HPDE6-E6E7 (cell line): ENCODE results near the gene ZNF407.

Experiments used
- DNase-seq: peaks from one replicate; pipeline ENCODE4 v3.0.0; 2011; ENCODE audit warnings: missing footprints; ENCODE audit errors: extremely low spot score

Gene ZNF407

DNA sequence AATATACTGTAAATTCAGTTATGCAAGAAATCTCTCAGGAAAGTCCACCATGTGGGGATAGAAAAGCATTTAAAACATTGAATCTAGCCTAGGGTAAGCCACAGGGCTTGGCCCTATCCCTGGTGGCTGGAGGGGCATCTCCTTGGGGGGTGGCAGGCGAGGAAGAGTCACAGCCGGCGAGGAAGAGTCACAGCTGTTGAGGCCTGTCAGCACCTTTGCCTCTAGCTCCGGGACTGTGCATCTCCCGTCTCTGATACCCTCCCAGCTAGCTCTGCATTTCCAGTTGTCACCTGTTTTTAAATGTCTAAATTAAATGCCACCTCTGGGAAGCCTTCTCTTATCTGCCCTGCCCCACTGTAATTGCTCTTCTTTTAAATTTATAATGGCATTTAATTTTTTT, 276.7 kb downstream of the ZNF407 start:
- no peak for DNase-seq

DNA sequence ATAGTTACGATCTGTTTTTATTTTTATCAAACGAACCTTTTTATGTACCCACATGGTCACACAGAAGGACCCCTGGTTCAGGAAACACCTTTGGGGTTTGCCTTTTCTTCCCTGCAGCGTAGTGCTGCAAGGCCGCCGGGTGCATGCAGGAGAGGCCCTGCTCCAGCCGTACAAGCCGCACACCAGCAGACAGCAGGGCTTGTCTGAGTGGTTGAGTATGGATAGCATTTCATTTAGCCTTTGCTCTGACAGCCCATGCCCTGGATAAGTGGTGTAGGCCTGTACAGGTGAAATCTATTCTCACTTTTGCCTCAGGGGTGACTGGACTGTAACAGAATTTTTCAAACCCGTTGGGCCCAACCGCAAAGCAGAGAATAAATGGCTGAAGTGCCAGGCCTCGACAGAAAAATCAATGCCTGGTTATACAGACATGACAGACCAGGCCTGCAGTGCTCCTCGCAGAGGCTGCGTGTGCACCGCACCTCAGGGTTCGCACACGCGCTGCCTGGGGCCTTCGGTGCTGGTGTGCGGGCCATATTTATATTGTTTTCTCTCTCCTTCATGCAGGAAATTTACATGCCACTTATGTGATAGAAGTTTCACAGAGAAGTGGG, 279.1 kb downstream of the ZNF407 start:
- no peak for DNase-seq

DNA sequence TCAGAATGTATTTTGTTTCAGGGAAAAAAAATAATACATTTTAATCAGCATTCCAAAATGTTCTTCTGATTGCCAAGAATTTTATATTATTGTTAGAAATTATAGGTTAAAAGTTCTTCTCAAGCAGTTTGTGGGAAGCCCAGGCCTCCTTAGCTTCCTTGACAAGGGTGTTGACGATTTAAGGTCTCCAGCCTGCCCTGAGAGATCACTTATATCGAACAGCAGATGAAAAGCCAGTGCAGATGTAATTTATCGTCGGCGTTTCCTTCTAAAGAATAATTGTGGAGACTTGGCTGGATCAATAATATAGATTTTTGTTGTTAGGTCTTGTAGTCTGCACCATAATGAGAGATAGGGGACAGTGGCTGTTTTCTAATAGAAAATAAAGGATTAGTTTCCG, 280.6 kb downstream of the ZNF407 start:
- DNase-seq: no peak

DNA sequence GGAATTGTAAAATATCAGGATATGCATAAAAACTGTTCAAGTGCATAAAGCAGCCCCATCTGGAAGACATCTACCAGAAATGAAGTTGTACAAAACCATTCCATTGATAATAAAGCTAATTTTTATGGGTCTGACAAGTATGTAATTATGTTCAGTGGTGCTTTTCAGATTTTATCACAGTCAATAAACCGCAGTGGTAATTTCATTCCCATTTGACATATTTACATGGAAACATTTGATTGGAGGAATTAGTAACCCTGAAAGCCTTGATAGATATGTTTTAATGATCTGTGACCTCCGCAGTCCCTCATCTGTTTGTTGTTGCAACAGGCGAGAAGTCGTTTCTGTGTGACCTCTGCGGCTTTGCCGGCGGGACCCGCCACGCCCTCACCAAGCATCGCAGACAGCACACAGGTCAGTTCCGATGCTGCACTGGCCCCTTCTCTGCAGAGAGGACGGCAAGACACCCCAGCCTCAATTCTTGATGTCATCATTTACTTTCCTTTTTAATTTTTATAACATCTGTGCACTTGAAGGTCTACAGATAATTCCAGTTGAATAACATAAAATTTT, 283.1 kb downstream of the ZNF407 start:
- DNase-seq: no peak

DNA sequence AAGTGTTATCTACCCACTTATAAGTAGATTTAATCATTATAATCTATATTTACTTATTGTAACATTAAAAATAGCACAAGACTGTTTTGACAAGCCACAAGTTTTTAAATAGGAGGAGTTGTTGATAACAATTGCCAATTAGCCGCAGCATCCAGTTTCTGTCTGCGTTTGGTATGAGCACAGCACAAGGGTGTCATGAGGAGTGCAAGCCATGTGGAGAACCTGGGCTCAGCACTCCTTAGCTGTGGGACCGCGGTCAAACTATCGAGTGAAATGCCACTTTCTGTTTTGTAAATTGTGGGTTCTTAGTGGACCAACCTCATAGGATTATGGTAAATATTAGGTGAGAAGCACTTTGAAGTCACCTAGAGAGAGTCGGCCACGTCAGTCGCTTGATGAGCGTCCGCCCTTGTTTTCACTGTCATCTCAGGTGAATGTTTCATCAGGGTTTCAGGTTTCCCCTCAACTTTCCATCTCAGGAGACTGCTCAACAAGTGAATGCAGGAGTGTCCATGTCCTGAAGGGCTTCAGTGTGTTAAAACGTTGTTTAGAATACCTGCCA, 294.5 kb downstream of the ZNF407 start:
- DNase-seq: no peak

DNA sequence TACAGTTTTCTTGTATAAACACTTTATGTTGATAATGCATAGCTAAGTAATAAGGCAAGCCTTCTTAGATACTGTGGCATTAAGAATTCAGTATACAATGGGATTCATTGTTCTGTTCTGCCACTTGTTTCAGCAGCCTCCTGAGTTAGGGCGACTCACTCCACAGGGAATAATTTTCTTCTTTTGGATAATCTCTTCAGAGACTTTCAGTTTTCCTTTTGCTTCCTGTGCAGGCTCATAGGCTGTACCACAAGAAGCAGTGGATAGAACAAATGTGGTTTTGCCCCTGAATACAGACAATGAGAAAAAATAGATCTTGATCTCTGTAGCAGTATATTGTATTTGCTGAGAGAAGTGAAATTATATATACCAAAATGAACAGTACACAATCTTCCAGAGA, 298.0 kb downstream of the ZNF407 start:
- no peak for DNase-seq

DNA sequence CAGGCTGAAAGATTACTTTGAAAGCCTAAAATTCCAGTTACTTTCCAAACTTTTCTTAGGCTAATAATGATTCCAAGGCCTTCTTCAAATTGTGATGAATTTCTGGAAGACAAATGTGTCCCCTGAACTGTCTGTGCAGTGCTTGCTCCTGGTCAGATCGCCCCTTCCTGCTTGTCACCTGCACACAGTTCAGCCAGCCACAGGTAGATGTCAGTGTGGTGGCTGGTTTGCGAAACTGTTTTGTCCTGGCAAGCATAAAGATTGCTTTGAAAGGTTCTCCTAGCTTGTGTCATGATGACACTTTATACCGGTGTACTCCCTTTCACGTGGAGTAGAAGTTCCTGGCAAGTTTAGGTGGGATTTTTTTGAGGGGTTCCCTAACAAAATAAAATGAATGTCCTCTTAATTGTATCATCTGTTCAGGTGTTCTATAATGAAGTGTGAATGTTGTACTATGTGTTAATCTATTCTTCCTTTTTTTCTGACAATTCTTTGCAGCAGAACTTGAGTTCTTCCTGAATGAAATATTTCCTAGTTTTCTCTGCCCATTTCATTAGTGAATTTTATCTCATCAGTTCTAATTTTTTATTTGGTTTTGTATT, 298.8 kb downstream of the ZNF407 start:
- DNase-seq: peak; percentile 39

DNA sequence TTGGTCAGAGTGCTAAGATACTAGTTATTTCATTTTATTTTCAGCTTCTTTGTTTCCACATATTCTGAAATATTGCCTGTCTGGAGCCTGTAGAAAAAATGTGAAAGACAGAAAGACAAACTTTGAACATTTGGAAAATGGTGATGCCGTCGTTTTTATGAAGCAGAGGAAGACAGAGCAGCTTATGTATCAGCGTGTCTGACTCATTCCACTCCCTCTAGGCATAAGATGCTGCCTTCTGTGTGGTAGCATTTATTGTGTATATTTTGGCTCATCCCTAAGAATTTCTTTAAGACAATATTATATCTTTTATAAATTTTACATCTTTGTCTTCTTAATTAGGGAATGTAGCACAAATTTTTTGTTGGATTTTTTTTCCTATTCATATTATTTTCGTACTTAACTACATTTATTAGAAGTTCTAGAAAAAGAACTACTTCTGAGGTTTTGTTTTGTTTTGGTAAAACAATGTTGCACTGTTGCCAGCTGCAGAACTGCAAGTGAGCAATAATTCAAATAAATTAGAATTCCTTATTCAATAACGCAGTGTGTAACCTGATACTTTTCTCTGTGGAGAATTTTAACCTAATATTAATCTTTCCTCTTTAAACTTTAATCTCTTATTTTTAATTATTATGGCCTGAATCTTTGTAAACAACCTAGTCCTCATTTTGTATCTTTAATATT, 300.4 kb downstream of the ZNF407 start:
- DNase-seq: peak; percentile 12

DNA sequence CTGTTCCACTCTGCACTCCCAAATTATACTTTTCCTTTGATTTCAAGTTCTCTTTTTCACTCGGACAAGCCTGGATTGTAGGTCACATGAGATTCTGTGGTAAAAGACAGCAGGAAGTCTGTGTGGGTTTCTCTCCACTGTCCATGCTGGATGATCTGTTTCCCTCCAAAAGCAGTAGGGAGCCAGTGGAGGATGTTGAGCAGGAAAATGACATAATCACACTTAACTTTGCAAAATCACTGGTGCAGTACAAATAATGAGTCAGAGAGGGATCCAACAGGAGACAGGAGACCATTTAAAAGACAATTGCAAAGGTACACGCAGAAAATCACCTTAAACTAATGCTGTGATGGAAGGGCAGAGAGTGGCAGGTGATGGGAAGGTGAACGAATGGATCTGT, 301.3 kb downstream of the ZNF407 start:
- DNase-seq: no peak

DNA sequence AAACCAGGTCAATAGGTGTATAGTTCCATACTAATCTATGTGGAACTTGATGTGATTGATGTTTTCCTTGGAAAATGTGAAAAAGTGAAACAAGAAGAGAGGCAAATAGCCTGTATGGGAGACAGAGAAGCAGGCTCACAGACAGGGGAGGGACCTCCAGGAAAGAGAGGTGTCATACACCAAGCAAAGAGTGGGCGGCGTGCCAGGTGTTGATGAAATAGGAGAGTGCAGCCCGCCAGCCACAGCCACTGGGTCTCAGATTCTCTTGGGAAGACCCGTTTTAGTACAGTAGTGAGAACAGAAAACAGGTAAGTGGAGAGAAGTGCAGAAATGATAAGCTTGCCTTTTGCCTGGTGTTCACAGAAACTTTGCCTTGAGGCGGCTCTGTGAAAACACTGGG, 301.9 kb downstream of the ZNF407 start:
- no peak for DNase-seq

DNA sequence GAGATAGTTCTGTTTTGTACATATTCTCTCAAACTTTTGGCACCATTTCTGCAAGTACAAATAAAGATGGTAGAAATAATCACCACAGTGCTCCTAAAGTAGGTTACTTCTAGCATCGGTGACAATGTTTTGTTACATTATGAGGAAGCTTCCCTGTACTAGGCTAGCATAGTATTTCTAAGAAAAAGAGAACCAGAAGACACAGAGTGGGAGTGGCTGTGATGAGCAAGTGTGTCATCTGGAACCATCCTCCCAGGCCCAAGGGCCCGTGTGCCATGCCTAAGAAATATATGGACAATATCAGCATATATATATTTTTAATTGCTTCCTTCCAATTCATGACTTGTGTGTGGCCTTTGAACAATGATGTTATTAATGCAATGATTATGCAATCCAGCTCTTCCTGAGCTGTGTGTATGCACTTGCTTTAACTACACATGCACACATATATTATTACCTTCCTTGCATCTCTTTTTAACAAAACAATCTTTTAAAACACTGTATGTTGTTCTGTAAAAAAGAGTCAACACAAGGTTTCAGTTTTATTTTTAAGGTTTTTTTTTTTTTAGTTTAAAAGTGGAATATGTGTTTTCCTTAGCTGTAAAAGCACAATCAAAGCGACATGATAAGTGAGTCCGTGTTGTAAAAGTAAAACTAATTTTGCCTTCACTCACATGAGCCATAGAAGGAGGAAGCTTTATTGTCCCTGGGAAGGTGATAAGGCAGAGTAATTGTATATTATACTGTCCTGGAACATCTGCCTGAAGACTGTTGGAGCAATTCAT, 303.9 kb downstream of the ZNF407 start:
- no peak for DNase-seq

DNA sequence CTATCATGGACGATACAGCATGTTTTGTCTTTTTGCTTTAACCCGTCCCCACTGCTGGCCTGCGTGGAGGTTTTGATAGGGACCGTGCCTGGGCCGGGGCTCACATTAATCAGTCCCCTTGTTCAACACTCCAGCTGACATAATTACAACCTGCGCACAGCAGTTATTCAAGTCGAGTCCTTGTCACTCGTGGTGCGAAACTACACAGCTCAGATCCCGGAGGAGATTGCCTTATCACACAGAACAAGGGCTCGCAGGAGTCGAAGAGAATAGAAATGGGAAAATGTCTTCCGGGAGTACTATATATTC, 304.4 kb downstream of the ZNF407 start:
- DNase-seq: no peak

DNA sequence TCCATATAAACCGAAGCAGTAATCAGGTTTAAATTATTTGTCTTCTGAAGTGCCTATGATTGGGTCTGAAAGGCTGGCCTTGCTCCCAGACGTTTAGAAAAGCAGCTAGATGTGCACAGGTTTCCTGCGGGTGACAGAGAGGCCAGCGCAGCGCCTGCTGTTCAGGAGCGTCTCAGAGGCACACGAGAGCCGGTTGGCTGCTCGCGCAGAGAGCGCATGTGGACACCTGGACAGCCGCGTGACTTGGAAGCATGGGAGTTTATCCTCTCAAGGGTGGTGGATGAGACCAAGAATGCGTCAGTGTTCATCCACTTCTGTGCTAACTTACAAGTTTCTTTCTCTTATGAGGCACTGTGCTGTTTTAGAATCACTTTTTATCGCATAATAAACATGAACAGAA, 307.6 kb downstream of the ZNF407 start:
- no peak for DNase-seq

DNA sequence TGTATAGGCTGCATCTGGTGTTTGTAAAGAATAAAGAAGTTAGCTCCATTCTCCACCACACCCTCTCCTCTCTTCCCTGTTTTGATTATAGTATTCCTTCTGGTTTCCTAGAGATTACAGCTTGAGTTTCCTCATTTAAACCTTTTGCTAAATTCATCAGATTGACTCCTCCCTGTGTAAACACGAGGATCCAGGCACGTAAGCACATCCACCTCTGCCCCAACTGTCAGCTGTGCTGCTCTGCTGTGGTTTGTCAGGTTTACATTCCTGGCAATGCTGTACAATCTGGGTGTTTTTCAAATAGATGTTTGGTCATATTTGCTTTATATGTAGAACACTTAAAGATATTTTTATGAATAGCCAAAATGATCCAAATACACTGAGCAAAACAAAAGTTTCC, 308.5 kb downstream of the ZNF407 start:
- no peak for DNase-seq

DNA sequence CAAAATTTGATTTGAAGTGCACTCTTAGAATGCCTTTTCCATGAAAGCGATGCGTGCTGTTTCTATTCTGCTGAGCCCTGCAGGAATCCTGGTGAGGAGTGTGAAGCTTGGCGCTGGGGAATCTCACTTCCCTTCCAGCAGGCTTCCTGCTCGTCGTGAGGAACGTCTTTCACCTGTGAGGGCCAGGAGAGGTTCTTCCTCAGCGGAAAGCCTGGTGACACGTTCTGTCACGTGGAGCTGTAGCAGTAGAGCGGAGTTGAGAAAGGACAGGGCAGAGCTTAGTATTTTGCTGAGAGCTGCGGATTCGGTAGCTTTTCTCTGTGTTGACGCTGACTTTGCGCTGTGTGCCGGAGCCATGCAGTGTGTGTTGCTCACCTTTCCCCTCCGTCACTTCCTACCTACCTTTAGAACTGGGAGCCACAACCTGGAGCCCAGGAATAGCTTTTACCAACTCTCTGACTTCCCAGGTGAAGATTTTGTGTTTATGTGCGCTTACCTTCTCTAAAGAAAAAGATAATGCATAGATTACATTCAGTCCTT, 316.5 kb downstream of the ZNF407 start:
- DNase-seq: no peak

DNA sequence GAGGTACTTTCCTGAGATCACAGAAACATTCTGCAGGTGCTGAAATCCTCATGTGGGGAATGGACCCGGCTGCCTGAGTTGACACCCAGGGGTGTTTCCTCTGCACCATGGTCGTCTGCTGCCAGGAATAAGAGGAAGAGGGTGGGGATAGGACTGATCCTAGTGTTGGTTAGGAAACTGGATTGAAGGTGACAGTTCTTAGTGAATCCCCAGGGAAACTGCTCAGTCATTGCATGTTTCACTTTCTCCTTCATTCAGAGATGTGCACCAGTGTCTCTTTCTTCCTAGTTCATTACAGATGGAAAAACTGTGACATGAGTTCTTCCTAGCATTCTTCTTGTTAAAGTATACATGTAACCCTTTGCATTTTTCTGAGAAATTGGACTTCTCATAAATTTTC, 317.0 kb downstream of the ZNF407 start:
- no peak for DNase-seq

DNA sequence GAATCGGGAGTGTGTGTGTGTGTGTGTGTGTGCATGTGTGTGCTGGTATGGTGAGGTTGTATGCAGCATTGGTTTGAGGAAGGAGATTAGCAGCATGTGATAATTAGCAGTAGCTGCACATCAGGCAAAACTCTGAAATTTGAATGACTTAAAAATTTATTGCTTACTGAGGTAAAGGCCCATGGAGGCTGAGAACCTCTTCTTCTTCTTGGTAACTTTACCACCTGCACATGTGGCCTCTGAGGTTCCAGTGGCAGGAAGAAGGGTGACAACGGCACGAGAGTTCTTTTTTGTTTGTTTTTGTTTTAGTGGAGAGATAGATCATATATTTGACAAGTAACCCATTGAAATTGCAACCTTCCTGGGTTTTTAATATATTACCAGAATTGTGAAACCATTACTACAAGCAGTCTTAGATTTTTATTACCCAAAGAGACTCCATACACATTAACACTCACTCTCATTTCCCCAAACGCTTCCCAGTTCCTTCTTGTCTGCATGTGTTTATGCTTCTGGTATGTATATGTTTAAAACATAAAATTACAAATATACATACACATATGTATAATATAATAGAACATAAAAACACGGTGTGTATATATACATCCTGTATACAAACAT, 319.2 kb downstream of the ZNF407 start:
- no peak for DNase-seq

DNA sequence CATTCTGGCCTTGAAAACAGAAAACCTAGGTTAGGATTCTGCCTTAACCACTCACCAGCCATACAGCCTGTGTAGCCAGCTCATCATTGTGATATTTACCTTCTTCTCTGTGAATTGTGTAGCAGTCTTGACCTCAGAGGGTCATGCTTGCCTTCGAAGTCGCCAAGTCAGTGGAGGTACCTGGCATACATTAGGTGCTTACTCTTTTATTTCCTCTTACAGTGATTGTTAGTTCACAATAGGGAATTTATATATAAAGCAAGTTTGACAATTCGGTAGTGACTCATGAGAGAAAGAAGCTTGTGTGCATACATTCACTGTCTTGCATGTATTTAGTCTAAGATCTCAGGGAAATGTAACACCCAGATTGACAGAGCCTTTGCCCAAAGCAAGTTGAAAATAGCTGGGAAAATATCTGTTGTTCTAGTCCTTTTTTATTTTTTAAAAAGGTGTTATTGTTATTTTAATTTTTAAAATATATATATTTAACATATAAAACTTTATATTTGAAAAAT, 320.7 kb downstream of the ZNF407 start:
- DNase-seq: no peak

DNA sequence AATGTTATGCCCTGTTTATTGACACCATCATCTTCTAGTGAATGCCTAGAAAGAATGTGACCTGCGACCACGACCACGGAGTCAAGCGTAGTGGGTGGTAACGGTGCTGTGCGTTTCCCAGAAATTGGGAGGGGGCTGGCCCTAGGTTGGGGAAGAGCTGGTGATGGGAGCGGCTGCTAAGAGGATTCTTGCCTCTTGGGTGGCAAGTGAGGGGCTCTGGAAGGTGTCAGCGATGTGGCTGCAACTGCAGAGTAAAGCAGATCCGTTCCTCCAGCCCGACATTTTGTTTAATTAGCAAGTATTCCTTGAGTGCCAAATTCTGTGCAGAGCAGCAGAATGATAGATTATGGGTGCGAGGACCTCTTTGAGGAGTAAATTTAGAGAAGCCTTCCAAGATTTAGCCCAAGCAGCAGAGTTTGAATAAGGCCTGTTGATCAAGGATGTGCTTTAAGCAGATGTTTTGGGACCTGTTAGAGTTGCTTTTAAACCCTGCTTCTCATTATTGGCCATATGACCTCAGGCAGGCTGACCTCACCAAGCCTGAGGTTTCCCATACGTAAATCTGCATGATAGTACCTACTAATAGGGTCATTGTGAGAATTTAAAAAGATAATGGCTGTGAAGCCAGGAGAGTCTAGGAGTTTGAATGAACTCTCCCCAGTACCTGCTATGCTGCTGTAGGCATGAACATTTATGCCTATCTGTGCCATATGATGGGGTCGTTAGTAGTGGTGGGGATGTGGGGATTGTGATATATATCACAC, 323.6 kb downstream of the ZNF407 start:
- no peak for DNase-seq

DNA sequence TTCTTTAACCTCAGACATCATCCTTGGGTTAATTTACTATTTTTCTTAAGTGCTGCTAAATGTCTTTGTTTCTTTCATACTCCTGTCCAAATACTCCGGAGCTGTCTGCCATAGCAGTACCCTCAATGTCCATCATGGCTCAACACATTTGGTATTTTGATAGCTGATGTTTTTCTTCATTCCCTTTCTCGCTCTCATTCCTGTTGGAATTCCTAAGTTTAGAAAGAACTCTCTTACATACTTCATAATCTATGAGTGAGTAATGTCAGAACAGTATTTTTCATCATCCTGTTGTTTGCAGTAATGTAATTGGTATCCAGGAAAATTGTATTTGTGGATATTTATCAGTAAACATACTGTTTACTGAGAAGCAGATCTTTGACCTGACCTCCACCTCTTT, 328.4 kb downstream of the ZNF407 start:
- no peak for DNase-seq
